Stimulated activated CD4-positive, alpha-beta T cell treated with anti-CD3 and anti-CD28 coated beads, Interleukin-12 subunit alpha, Interleukin-12 subunit beta, amount 100 ng/mL, for 24 hours (primary cell): ENCODE data around the gene ERAP2.
"Not testable (repeated sequence)": the region's sequence is repeated elsewhere in the genome, so short reads cannot be mapped to it uniquely, and the experiment has no call there.

Source experiments
- DNase-seq, 2 experiments: peaks; one replicate each; pipeline ENCODE4 v3.0.0-alpha.2; 2020; ENCODE audit warnings: low read depth in 2 of 2

The ERAP2 gene

GRCh38 chr5:96863949-96864584, 12.2 kb upstream of the ERAP2 start:
- no peak for DNase-seq

GRCh38 chr5:96864922-96865530, 11.3 kb upstream of the ERAP2 start:
- DNase-seq: no peak

GRCh38 chr5:96868603-96869371, 7.5 kb upstream of the ERAP2 start:
- DNase-seq: no peak

GRCh38 chr5:96869372-96869641, 7.0 kb upstream of the ERAP2 start:
- DNase-seq: no peak

GRCh38 chr5:96870094-96871026, 5.9 kb upstream of the ERAP2 start:
- DNase-seq: no peak

- no peak for DNase-seq
These were observed 5.3 kb upstream of the ERAP2 start for GRCh38 chr5:96871027-96871399.

GRCh38 chr5:96871686-96872085, 4.6 kb upstream of the ERAP2 start:
- no peak for DNase-seq

GRCh38 chr5:96873449-96873848, 2.9 kb upstream of the ERAP2 start:
- DNase-seq: no peak

- no peak for DNase-seq
These were observed 1.7 kb upstream of the ERAP2 start for GRCh38 chr5:96874631-96875030.

GRCh38 chr5:96875791-96876291, 459 bp upstream of the ERAP2 start:
- DNase-seq: no peak

- DNase-seq: not testable (repeated sequence)
These were observed 723 bp downstream of the ERAP2 start for GRCh38 chr5:96876977-96877469.

GRCh38 chr5:96879665-96880064, 3.4 kb downstream of the ERAP2 start:
- DNase-seq: no peak

GRCh38 chr5:96880444-96881164, 4.3 kb downstream of the ERAP2 start:
- DNase-seq: no peak

- no peak for DNase-seq
These were observed 5.3 kb downstream of the ERAP2 start for GRCh38 chr5:96881511-96882115.

- DNase-seq: no peak
These were observed 7.6 kb downstream of the ERAP2 start for GRCh38 chr5:96883871-96884270.

GRCh38 chr5:96884995-96885394, 8.7 kb downstream of the ERAP2 start:
- DNase-seq: no peak

- DNase-seq: no peak
These were observed 9.4 kb downstream of the ERAP2 start for GRCh38 chr5:96885518-96886338.

GRCh38 chr5:96893342-96893741, 17.0 kb downstream of the ERAP2 start:
- no peak for DNase-seq

- no peak for DNase-seq
These were observed 20.0 kb downstream of the ERAP2 start for GRCh38 chr5:96896276-96896675.

- no peak for DNase-seq
These were observed 20.5 kb downstream of the ERAP2 start for GRCh38 chr5:96896806-96897205.
